H1 (cell line): ENCODE results near the gene SARNP.
A peak's percentile ranks its signal among the peaks of the same experiment; 100 is the strongest.

Experiments used
- ATF2 ChIP-seq: IDR thresholded peaks from 2 replicates; pipeline ENCODE4 v1.6.1; 2012; ENCODE audit warnings: low read length, inconsistent platforms
- ATF3 ChIP-seq: IDR thresholded peaks from 2 replicates; pipeline ENCODE4 v1.6.1; 2011; ENCODE audit warnings: low read depth, mild to moderate bottlenecking, low read length; ENCODE audit not compliant: insufficient read depth
- BRCA1 ChIP-seq: IDR thresholded peaks from 2 replicates; pipeline ENCODE4 v1.6.1; 2012; ENCODE audit warnings: low read depth, low read length, improper control_type of control experiment
- CBX5 ChIP-seq: fragments of 300-800, 300-1000 bp; sonication (generic); IDR thresholded peaks from 2 replicates; pipeline ENCODE4 v1.7.1; 2016; ENCODE audit warnings: antibody characterized with exemption, low read length, low read depth
- CTCF ChIP-seq, 3 experiments: IDR thresholded peaks; 1 replicate in 2 of 3; 2 replicates in 1 of 3; pipeline versions ENCODE4 v1.5.1 to v1.6.1; 2011; ENCODE audit warnings: low read length in 3 of 3, mild to moderate bottlenecking in 3 of 3, inconsistent platforms in 2 of 3, low read depth in 1 of 3, moderate library complexity in 1 of 3; ENCODE audit not compliant: insufficient read depth in 1 of 3; ENCODE audit errors: control extremely low read depth in 1 of 3
- POLR2A ChIP-seq, 2 experiments: IDR thresholded peaks; 1 replicate in 1 of 2; 2 replicates in 1 of 2; pipeline ENCODE4 v1.6.1; 2011; ENCODE audit warnings: low read depth in 2 of 2, low read length in 2 of 2, mild to moderate bottlenecking in 2 of 2; ENCODE audit errors: control extremely low read depth in 1 of 2
- POLR2AphosphoS5 ChIP-seq: IDR thresholded peaks from 2 replicates; pipeline ENCODE4 v1.6.1; 2011; ENCODE audit warnings: low read depth, low read length
- SAP30 ChIP-seq: fragments of 300-600 bp; sonication (generic); IDR thresholded peaks from 2 replicates; pipeline ENCODE4 v1.7.1; 2012; ENCODE audit warnings: low read length, moderate library complexity, mild to moderate bottlenecking, inconsistent platforms; ENCODE audit not compliant: insufficient read depth, insufficient replicate concordance
- SP1 ChIP-seq: IDR thresholded peaks from 2 replicates; pipeline ENCODE4 v1.6.1; 2011; ENCODE audit warnings: low read depth, low read length
- TCF12 ChIP-seq: IDR thresholded peaks from 2 replicates; pipeline ENCODE4 v1.6.1; 2011; ENCODE audit warnings: low read depth, mild to moderate bottlenecking, low read length
- TEAD4 ChIP-seq: IDR thresholded peaks from 2 replicates; pipeline ENCODE4 v1.6.1; 2012; ENCODE audit warnings: low read depth, low read length, inconsistent platforms, mixed read lengths

DNA sequence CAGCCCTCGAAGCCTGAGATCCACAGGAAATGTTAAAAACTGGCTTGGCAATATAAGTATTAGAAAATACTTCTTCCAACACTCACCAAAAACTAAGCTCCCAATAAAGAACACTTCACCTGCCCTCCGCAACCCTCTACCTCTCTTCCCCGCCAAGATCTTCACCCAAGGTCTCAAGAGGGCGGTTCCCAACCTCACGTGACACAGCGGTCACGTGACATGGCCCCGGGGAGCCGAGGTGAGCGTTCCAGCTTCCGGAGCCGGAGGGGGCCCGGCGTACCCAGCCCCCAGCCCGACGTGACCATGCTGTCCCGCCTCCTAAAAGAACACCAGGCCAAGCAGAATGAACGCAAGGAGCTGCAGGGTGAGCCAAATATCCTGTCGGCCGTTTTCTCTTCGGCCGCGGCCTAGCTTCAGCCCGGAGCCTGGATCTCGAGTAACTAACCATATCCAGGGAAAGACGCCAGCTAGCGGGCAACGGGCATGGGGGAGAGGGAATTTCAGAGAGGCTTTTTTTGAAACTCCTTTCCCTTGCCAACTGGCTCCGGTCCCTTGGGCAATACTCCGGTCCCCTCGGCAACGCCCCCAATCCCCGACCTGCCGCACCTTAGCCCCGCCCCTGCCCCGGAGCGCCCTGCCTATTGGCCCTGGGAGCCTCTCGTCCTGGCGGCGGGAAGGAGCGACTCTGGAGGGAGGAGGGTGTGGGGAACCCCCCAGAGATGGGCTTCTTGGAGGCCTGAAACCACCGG, 101.5 kb downstream of the SARNP start, which contains the start of gene BLOC1S1:
- no peak for TF ChIP-seq TCF12
- no peak for TF ChIP-seq CBX5
- peak; percentile 93 for TF ChIP-seq SAP30
- peak; percentile 2 to 64 for TF ChIP-seq POLR2A (IDR thresholded peaks at IDR 0.05; ENCODE audit: control extremely low read depth in 1 of 2, low read depth in 2 of 2, low read length in 2 of 2)
- no peak for TF ChIP-seq ATF2
- no peak for TF ChIP-seq CTCF (IDR thresholded peaks at IDR 0.05; ENCODE audit: control extremely low read depth in 1 of 3, insufficient read depth in 1 of 3, low read depth in 1 of 3, low read length in 3 of 3)
- peak; percentile 74 for TF ChIP-seq SP1
- peak; percentile 57 for TF ChIP-seq POLR2AphosphoS5
- TF ChIP-seq ATF3: peak; percentile 99
- no peak for TF ChIP-seq BRCA1
- no peak for TF ChIP-seq TEAD4
